IMR-90 (cell line): ENCODE results near the gene SARM1. TPM values are rescaled to one million over a fixed set of nuclear protein-coding genes. Genes with fewer than 3 reads are reported as not detected.
A peak's percentile ranks its signal among the peaks of the same experiment; 100 is the strongest.

Experiments
- ATAC-seq: fragments of 200-7000 bp; cut with Tn5 transposase; 2 replicates; pipeline ENCODE4 v1.9.1; 2020; ENCODE audit warnings: low read depth, mild to moderate bottlenecking, moderate library complexity
- BruUV-seq: library from RNA; stranded (reverse); fragments of 400-500 nt; replicated peaks from 2 replicates; lab custom pipeline; 2021; lab: Mats Ljungman, UMichigan
- CTCF ChIA-PET: fragments of 300-600 bp; formaldehyde crosslinking; extraction: SDS; loops from one replicate; lab custom pipeline; 2021; ENCODE audit warnings: antibody characterized with exemption; lab: Yijun Ruan, JAX
- POLR2A ChIA-PET: fragments of 300-600 bp; sonication (Branson Sonifier 250); formaldehyde crosslinking; loops from one replicate; lab custom pipeline; 2022; ENCODE audit warnings: antibody characterized with exemption; ENCODE audit not compliant: unreplicated experiment; lab: Charles Lee
- DNase-seq: peaks from one replicate; pipeline ENCODE4 v3.0.0; 2013
- H2AFZ ChIP-seq: replicated peaks from 2 replicates; pipeline ENCODE3; 2013; ENCODE audit warnings: low read length, mild to moderate bottlenecking; ENCODE audit not compliant: poor library complexity
- H2AK5ac ChIP-seq: 2 replicates; pipeline ENCODE4 v1.6.1; 2013; ENCODE audit warnings: low read depth, low read length, inconsistent platforms
- H2AK9ac ChIP-seq: replicated peaks from 2 replicates; pipeline ENCODE3; 2013; ENCODE audit warnings: mild to moderate bottlenecking, low read depth, low read length, moderate library complexity; ENCODE audit not compliant: poor library complexity
- H2BK120ac ChIP-seq: 2 replicates; pipeline ENCODE4 v1.6.1; 2013; ENCODE audit warnings: low read depth, low read length, inconsistent platforms
- H2BK15ac ChIP-seq: 3 replicates; pipeline ENCODE4 v1.6.1; 2013; ENCODE audit warnings: low read depth, low read length, inconsistent platforms
- H2BK20ac ChIP-seq: 2 replicates; pipeline ENCODE4 v1.6.1; 2013; ENCODE audit warnings: low read depth, mild to moderate bottlenecking, inconsistent platforms, low read length, moderate library complexity
- H2BK5ac ChIP-seq: 2 replicates; pipeline ENCODE4 v1.6.1; 2013; ENCODE audit warnings: mild to moderate bottlenecking, low read depth, low read length, inconsistent platforms; ENCODE audit not compliant: poor library complexity, severe bottlenecking
- H3K14ac ChIP-seq: replicated peaks from 2 replicates; pipeline ENCODE4 v1.6.1; 2013; ENCODE audit warnings: low read depth, low read length, inconsistent platforms
- H3K18ac ChIP-seq: 2 replicates; pipeline ENCODE4 v1.6.1; 2013; ENCODE audit warnings: low read depth, low read length, control low read depth
- H3K23ac ChIP-seq: 2 replicates; pipeline ENCODE4 v1.6.1; 2013; ENCODE audit warnings: low read depth, low read length, inconsistent platforms
- H3K27ac ChIP-seq: 2 replicates; pipeline ENCODE4 v1.5.1; 2013; ENCODE audit warnings: mild to moderate bottlenecking, control low read depth, low read length; ENCODE audit not compliant: insufficient read depth
- H3K27me3 ChIP-seq: 2 replicates; pipeline ENCODE4 v1.6.1; 2013; ENCODE audit warnings: low read length; ENCODE audit not compliant: control insufficient read depth, insufficient read depth
- H3K36me3 ChIP-seq: 2 replicates; pipeline ENCODE4 v1.6.1; 2013; ENCODE audit warnings: low read length, mixed read lengths; ENCODE audit not compliant: control insufficient read depth, insufficient read depth
- H3K4ac ChIP-seq: 2 replicates; pipeline ENCODE4 v1.6.1; 2013; ENCODE audit warnings: low read depth, low read length, inconsistent platforms
- H3K4me1 ChIP-seq: 2 replicates; pipeline ENCODE4 v1.6.1; 2013; ENCODE audit warnings: low read length, mixed read lengths; ENCODE audit not compliant: control insufficient read depth, insufficient read depth
- H3K4me2 ChIP-seq: 2 replicates; pipeline ENCODE4 v1.6.1; 2013; ENCODE audit warnings: low read depth, mild to moderate bottlenecking, control low read depth, low read length, moderate library complexity
- H3K4me3 ChIP-seq: 2 replicates; pipeline ENCODE4 v1.5.1; 2013; ENCODE audit warnings: low read depth, mild to moderate bottlenecking, control low read depth, low read length, moderate library complexity; ENCODE audit not compliant: insufficient read depth
- H3K56ac ChIP-seq: 2 replicates; pipeline ENCODE4 v1.6.1; 2013; ENCODE audit warnings: low read length, inconsistent platforms; ENCODE audit not compliant: insufficient read depth; ENCODE audit errors: extremely low read depth
- H3K79me1 ChIP-seq, 2 experiments: 2 replicates each; pipeline ENCODE4 v1.6.1; 2013; ENCODE audit warnings: low read length in 2 of 2, inconsistent platforms in 1 of 2, low read depth in 1 of 2
- H3K9ac ChIP-seq: 2 replicates; pipeline ENCODE4 v1.6.1; 2013; ENCODE audit warnings: low read depth, low read length, control low read depth
- H3K9me1 ChIP-seq: 2 replicates; pipeline ENCODE4 v1.6.1; 2013; ENCODE audit warnings: low read length, inconsistent platforms; ENCODE audit not compliant: insufficient read depth
- H3K9me3 ChIP-seq: 2 replicates; pipeline ENCODE4 v1.6.1; 2013; ENCODE audit warnings: low read length; ENCODE audit not compliant: control insufficient read depth, insufficient read depth
- H4K20me1 ChIP-seq: 2 replicates; pipeline ENCODE4 v1.6.1; 2013; ENCODE audit warnings: low read length, inconsistent platforms; ENCODE audit not compliant: insufficient read depth
- H4K5ac ChIP-seq: 2 replicates; pipeline ENCODE4 v1.6.1; 2013; ENCODE audit warnings: mild to moderate bottlenecking, low read depth, low read length, control low read depth
- H4K8ac ChIP-seq, 2 experiments: 2 replicates each; pipeline ENCODE4 v1.6.1; 2013; ENCODE audit warnings: low read depth in 2 of 2, low read length in 2 of 2, control low read depth in 1 of 2, inconsistent platforms in 1 of 2
- H4K91ac ChIP-seq: 2 replicates; pipeline ENCODE4 v1.6.1; 2013; ENCODE audit warnings: low read depth, low read length, inconsistent platforms; ENCODE audit not compliant: insufficient read depth
- CEBPB ChIP-seq: IDR thresholded peaks from 2 replicates; pipeline ENCODE4 v1.6.1; 2012; ENCODE audit warnings: low read depth, low read length, improper control_type of control experiment
- CTCF ChIP-seq: conservative IDR thresholded peaks from 2 replicates; pipeline ENCODE4 v1.5.1; 2012; ENCODE audit warnings: mild to moderate bottlenecking, low read depth, low read length, improper control_type of control experiment
- POLR2A ChIP-seq: IDR thresholded peaks from 2 replicates; pipeline ENCODE4 v1.6.1; 2012; ENCODE audit warnings: mild to moderate bottlenecking, low read depth, low read length
- RFX5 ChIP-seq: IDR thresholded peaks from 2 replicates; pipeline ENCODE4 v1.8.0; 2012; ENCODE audit warnings: low read depth, mild to moderate bottlenecking, low read length, moderate library complexity
- SMC3 ChIP-seq: fragments of 150-350 bp; IDR thresholded peaks from 2 replicates; pipeline ENCODE4 v1.6.1; 2016; ENCODE audit warnings: low read depth, mild to moderate bottlenecking, antibody characterized with exemption, low read length, moderate library complexity
- WGBS, 2 experiments: methylation state at CpG; one replicate each; pipeline versions ENCODE4 v1.1.5 to v1.1.7; 2013; ENCODE audit warnings: missing lambda C conversion rate in 2 of 2; ENCODE audit not compliant: insufficient read length in 1 of 2; ENCODE audit errors: extremely low coverage in 2 of 2; 5-methylcytosine and 5-hydroxymethylcytosine counted together
- dilution Hi-C: fragments of 300-500 bp; cut with HindIII; formaldehyde crosslinking; loops from one replicate; pipeline ENCODE4 v1.14.3; 2018; ENCODE audit warnings: low sequenced_read_pairs; ENCODE audit not compliant: unreplicated experiment
- in situ Hi-C: fragments of 300-500 bp; cut with MboI; formaldehyde crosslinking; loops from 3 replicates; pipeline ENCODE4 v1.14.3; 2019; ENCODE audit warnings: low sequenced_read_pairs, inconsistent platforms, mixed read lengths
- intact Hi-C: fragments of 100-400 bp; cut with micrococcal nuclease; formaldehyde crosslinking; loops from 2 replicates; pipeline ENCODE4 v1.10.0; 2022
- polyA plus RNA-seq, 3 experiments: library from polyadenylated mRNA; depleted of rRNA; stranded (reverse); fragments of >200 nt; gene quantifications; 2 replicates each; pipeline ENCODE4 v1.2.3, GENCODE V29; 2012; ENCODE audit warnings: low replicate concordance in 1 of 3
- total RNA-seq: library from RNA; depleted of rRNA; stranded (reverse); fragments of >200 nt; gene quantifications from 2 replicates; pipeline ENCODE4 v1.2.3, GENCODE V29; 2012

Gene SARM1
- total and polyA plus RNA-seq, 2 of the 4 experiments (the other 2 are of a cell fraction) = 3.4 to 11.4 TPM

GRCh38 chr17:28404812-28405570 lies 33.5 kb downstream of the SARM1 start:
- H3K4me3 ChIP-seq = peak overlapping the region; percentile 66
- TF ChIP-seq SMC3 = no peak
- TF ChIP-seq CTCF = no peak
- TF ChIP-seq POLR2A = no peak
- TF ChIP-seq RFX5 = no peak
- no peak for TF ChIP-seq CEBPB
- no peak overlapping the region for H3K18ac ChIP-seq
- peak overlapping the region; percentile 39; the same call in 1 of the 2 replicates for H3K4ac ChIP-seq
- H4K20me1 ChIP-seq = no peaks in the 10 kb centered on the region
- no peak overlapping the region for H2AK5ac ChIP-seq
- H2BK5ac ChIP-seq = no peak overlapping the region
- BruUV-seq = no TSS peak
- no peak overlapping the region for H2BK15ac ChIP-seq
- POLR2A ChIA-PET = no interaction called here
- in situ Hi-C loops = no loop called here
- H3K27me3 ChIP-seq = 0 out of 2 replicates have a peak, but pooled peaks cover 2% of the 10 kb centered on the region
- no peak overlapping the region for H2BK20ac ChIP-seq
- no peak overlapping the region; the same call in 1 of the 2 replicates for H4K5ac ChIP-seq
- intact Hi-C loops = loop anchor here (10.0 kb wide), 1 partner anchor 140 kb away; no protein-coding TSS in a partner anchor
- H3K9me3 ChIP-seq = no peaks in the 10 kb centered on the region
- ATAC-seq (peak; percentile 4; the same call in 1 of the 2 replicates), DNase-seq (no peak)
- peak overlapping the region; percentile 88 for H2AK9ac ChIP-seq
- H2AFZ ChIP-seq = peak overlapping the region; percentile 99
- peak overlapping the region; percentile 22 for H3K9ac ChIP-seq
- CTCF ChIA-PET = interaction anchor here (0.7 kb wide), 1 partner anchor 712 kb away, joined by 5 read pairs; no protein-coding TSS in a partner anchor
- H3K36me3 ChIP-seq = peaks cover 4% of the 10 kb centered on the region
- H4K8ac ChIP-seq = peak overlapping the region; percentile 60 to 68; a peak in 2 of 4 replicates
- no peak overlapping the region for H3K56ac ChIP-seq
- H3K4me2 ChIP-seq = peak overlapping the region; percentile 83
- WGBS, 2 experiments = 60% methylated on average over 19 of the region's 33 CpGs; no CpG with 5 or more reads in 1 of the 2 experiments
- H2BK120ac ChIP-seq = no peak overlapping the region
- no peak overlapping the region for H3K27ac ChIP-seq
- 0 out of 2 replicates have a peak overlapping the region, but pooled peaks have one; percentile 78 for H3K23ac ChIP-seq
- no peak overlapping the region for H4K91ac ChIP-seq
- H3K14ac ChIP-seq = peak overlapping the region; percentile 58
- H3K4me1 ChIP-seq = peaks cover 3% of the 10 kb centered on the region
- dilution Hi-C loops = no loop called here
- H3K79me1 ChIP-seq = no peaks in the 10 kb centered on the region
- H3K9me1 ChIP-seq = peaks cover 12% of the 10 kb centered on the region
